Astrocyte (in vitro differentiated cells and primary cell): ENCODE measurements around the gene C1orf50. TPM values are rescaled to one million over a fixed set of nuclear protein-coding genes. Genes with fewer than 3 reads are reported as not detected.
"Not testable (repeated sequence)": the region's sequence is repeated elsewhere in the genome, so short reads cannot be mapped to it uniquely, and the experiment has no call there.

Experiments used
- DNase-seq: peaks from one replicate; pipeline ENCODE4 v3.0.0-alpha.2; 2010; ENCODE audit warnings: low read depth
- FAIRE-seq: peaks from 2 replicates; lab custom pipeline; 2011; peaks lifted over from hg19 to GRCh38; lab: Jason Lieb, UNC
- H2AFZ ChIP-seq: 2 replicates; pipeline ENCODE4 v1.6.0; 2012; ENCODE audit warnings: low read depth, low read length, inconsistent platforms
- H3K27ac ChIP-seq: 2 replicates; pipeline ENCODE4 v1.5.1; 2011; ENCODE audit warnings: low read depth, low read length, inconsistent platforms
- H3K27me3 ChIP-seq: 2 replicates; pipeline ENCODE4 v1.6.0; 2011; ENCODE audit warnings: low read length, inconsistent platforms; ENCODE audit not compliant: insufficient read depth
- H3K36me3 ChIP-seq: 2 replicates; pipeline ENCODE4 v1.5.1; 2011; ENCODE audit warnings: low read length, inconsistent platforms; ENCODE audit not compliant: insufficient read depth
- H3K4me1 ChIP-seq: 2 replicates; pipeline ENCODE4 v1.5.1; 2011; ENCODE audit warnings: low read length, inconsistent platforms; ENCODE audit not compliant: insufficient read depth
- H3K4me2 ChIP-seq: 2 replicates; pipeline ENCODE4 v1.6.0; 2012; ENCODE audit warnings: low read length, inconsistent platforms
- H3K4me3 ChIP-seq: 2 replicates; pipeline ENCODE4 v1.5.1; 2011; ENCODE audit warnings: low read depth, mild to moderate bottlenecking, low read length, inconsistent platforms; ENCODE audit not compliant: insufficient read depth
- H3K79me2 ChIP-seq: 2 replicates; pipeline ENCODE4 v1.6.0; 2012; ENCODE audit warnings: mild to moderate bottlenecking, low read length, inconsistent platforms; ENCODE audit not compliant: insufficient read depth
- H3K9ac ChIP-seq: 2 replicates; pipeline ENCODE4 v1.6.0; 2012; ENCODE audit warnings: mild to moderate bottlenecking, low read length, inconsistent platforms
- H3K9me3 ChIP-seq: 2 replicates; pipeline ENCODE4 v1.5.1; 2012; ENCODE audit warnings: low read depth, mild to moderate bottlenecking, low read length, inconsistent platforms; ENCODE audit not compliant: insufficient read depth
- H4K20me1 ChIP-seq: 2 replicates; pipeline ENCODE4 v1.6.0; 2012; ENCODE audit warnings: low read length, inconsistent platforms; ENCODE audit not compliant: insufficient read depth
- H3K27ac Mint-ChIP-seq: one replicate; pipeline ENCODE4 v1.8.0; 2021; ENCODE audit warnings: mild to moderate bottlenecking, mixed read lengths; ENCODE audit not compliant: unreplicated experiment
- H3K27me3 Mint-ChIP-seq: one replicate; pipeline ENCODE4 v1.8.0; 2021; ENCODE audit warnings: low read depth, mixed read lengths; ENCODE audit not compliant: unreplicated experiment
- H3K36me3 Mint-ChIP-seq: one replicate; pipeline ENCODE4 v1.8.0; 2021; ENCODE audit warnings: low read depth, mixed read lengths; ENCODE audit not compliant: unreplicated experiment
- H3K4me1 Mint-ChIP-seq: one replicate; pipeline ENCODE4 v1.8.0; 2021; ENCODE audit warnings: low read depth, mixed read lengths; ENCODE audit not compliant: unreplicated experiment
- H3K4me3 Mint-ChIP-seq: one replicate; pipeline ENCODE4 v1.8.0; 2021; ENCODE audit warnings: mild to moderate bottlenecking, moderate library complexity, mixed read lengths; ENCODE audit not compliant: unreplicated experiment
- H3K9me3 Mint-ChIP-seq: one replicate; pipeline ENCODE4 v1.8.0; 2021; ENCODE audit warnings: mild to moderate bottlenecking, mixed read lengths; ENCODE audit not compliant: unreplicated experiment
- EZH2 ChIP-seq: IDR thresholded peaks from 2 replicates; pipeline ENCODE4 v1.6.1; 2012; ENCODE audit warnings: mild to moderate bottlenecking, low read length, inconsistent platforms; ENCODE audit not compliant: insufficient read depth
- total RNA-seq: library from RNA; stranded (reverse); gene quantifications from 2 replicates; pipeline ENCODE4 v1.2.1, GENCODE V29; 2021
- TF ChIP-seq, protein P1 (sequence below): IDR thresholded peaks from 2 replicates; pipeline ENCODE4 v1.5.1; 2011; ENCODE audit warnings: low read depth, mild to moderate bottlenecking, inconsistent platforms, low read length, moderate library complexity; ENCODE audit not compliant: insufficient read depth

Gene C1orf50
- total RNA-seq, 1 donor from 2014 or later = 9.5 TPM

DNA sequence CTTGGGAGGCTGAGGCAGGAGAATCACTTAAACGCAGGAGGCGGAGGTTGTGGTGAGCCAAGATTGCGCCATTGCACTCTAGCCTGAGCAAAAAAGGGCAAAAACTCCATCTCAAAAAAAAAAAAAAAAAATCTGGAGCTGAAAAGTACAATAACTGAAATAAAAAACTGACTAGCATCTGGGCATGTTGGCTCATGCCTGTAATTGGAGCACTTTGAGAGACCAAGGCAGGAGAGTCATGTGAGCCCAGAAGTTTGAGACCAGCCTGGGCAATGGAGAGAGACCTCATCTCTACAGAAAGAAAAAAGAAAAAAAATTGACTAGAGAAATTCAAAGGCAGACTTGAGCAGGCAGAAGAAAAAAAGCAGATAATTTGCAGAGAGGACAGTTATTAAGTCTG lies 45.1 kb upstream of the C1orf50 start:
- H3K27ac ChIP-seq = no peak overlapping the region
- H3K79me2 ChIP-seq = no peaks in the 10 kb centered on the region
- no peak for TF ChIP-seq EZH2
- TF ChIP-seq, protein P1, sequence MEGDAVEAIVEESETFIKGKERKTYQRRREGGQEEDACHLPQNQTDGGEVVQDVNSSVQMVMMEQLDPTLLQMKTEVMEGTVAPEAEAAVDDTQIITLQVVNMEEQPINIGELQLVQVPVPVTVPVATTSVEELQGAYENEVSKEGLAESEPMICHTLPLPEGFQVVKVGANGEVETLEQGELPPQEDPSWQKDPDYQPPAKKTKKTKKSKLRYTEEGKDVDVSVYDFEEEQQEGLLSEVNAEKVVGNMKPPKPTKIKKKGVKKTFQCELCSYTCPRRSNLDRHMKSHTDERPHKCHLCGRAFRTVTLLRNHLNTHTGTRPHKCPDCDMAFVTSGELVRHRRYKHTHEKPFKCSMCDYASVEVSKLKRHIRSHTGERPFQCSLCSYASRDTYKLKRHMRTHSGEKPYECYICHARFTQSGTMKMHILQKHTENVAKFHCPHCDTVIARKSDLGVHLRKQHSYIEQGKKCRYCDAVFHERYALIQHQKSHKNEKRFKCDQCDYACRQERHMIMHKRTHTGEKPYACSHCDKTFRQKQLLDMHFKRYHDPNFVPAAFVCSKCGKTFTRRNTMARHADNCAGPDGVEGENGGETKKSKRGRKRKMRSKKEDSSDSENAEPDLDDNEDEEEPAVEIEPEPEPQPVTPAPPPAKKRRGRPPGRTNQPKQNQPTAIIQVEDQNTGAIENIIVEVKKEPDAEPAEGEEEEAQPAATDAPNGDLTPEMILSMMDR = no peak
- no peaks in the 10 kb centered on the region for H4K20me1 ChIP-seq
- Mint-ChIP-seq H3K4me3 (no peak overlapping the region), H3K4me1 (peaks cover 7% of the 10 kb centered on the region), H3K9me3 (no peaks in the 10 kb centered on the region), H3K27me3 (no peaks in the 10 kb centered on the region), H3K36me3 (peaks cover 11% of the 10 kb centered on the region), H3K27ac (peak overlapping the region; percentile 53)
- no peak overlapping the region for H3K4me3 ChIP-seq
- H3K27me3 ChIP-seq = no peaks in the 10 kb centered on the region
- H3K4me2 ChIP-seq = no peak overlapping the region
- no peaks in the 10 kb centered on the region for H3K9me3 ChIP-seq
- DNase-seq (no peak), FAIRE-seq (no peak)
- H3K36me3 ChIP-seq = no peaks in the 10 kb centered on the region
- no peaks in the 10 kb centered on the region for H3K4me1 ChIP-seq
- H2AFZ ChIP-seq = no peak overlapping the region
- no peak overlapping the region for H3K9ac ChIP-seq

DNA sequence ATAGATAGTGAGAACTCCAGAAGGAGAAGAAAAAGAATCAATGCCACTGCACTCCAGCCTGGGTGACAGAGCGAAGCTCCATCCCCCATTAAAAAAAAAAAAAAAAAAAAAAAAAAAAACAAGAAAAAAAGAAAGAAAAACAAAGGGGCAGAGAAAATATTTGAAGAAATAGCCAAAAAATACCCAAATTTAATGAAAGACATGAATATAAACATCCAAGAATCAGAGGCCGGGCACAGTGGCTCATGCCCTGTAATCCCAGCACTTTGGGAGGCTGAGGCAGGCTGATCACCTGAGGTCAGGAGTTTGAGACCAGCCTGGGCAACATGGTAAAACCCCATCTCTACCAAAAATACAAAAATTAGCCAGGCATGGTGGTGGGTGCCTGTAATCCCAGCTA lies 44.6 kb upstream of the C1orf50 start:
- H3K27ac Mint-ChIP-seq = peak overlapping the region; percentile 53
- H3K4me2 ChIP-seq, H3K27me3 Mint-ChIP-seq, H3K36me3 ChIP-seq, H3K27me3 ChIP-seq, H3K4me3 ChIP-seq, H3K79me2 ChIP-seq, H3K36me3 Mint-ChIP-seq, H3K27ac ChIP-seq, H3K9me3 ChIP-seq, H3K9ac ChIP-seq, H2AFZ ChIP-seq, H4K20me1 ChIP-seq, H3K4me1 Mint-ChIP-seq, FAIRE-seq, H3K4me1 ChIP-seq, DNase-seq, H3K4me3 Mint-ChIP-seq, H3K9me3 Mint-ChIP-seq: not testable (repeated sequence)

DNA sequence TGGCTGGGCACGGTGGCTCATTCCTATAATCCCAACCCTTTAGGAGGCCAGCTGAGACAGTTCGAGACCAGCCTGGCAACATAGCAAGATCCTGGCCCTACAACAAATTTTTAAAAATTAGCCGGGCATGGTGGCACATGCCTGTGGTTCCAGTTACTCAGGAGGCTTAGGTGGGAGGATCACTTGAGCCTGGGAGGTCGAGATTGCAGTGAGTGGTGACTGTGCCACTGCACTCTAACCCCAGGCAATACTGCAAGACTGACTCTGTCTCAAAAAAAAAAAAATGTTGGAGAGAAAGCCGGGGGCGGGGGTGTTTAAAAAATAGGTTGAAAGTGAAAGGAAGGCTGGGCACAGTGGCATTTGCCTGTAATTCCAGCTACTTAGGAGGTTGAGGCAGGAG lies 43.5 kb upstream of the C1orf50 start:
- no peaks in the 10 kb centered on the region for H3K4me1 ChIP-seq
- Mint-ChIP-seq H3K36me3 (peaks cover 5% of the 10 kb centered on the region), H3K9me3 (no peaks in the 10 kb centered on the region), H3K4me3 (no peak overlapping the region), H3K27me3 (no peaks in the 10 kb centered on the region), H3K27ac (peak overlapping the region; percentile 34), H3K4me1 (peaks cover 7% of the 10 kb centered on the region)
- H3K9ac ChIP-seq = no peak overlapping the region
- no peak for FAIRE-seq
- H3K4me3 ChIP-seq = no peak overlapping the region
- no peak overlapping the region for H3K27ac ChIP-seq
- no peaks in the 10 kb centered on the region for H3K27me3 ChIP-seq
- DNase-seq = no peak
- no peak overlapping the region for H3K4me2 ChIP-seq
- no peaks in the 10 kb centered on the region for H3K79me2 ChIP-seq
- no peaks in the 10 kb centered on the region for H3K36me3 ChIP-seq
- no peak for TF ChIP-seq EZH2
- TF ChIP-seq, protein P1 = no peak
- no peaks in the 10 kb centered on the region for H4K20me1 ChIP-seq
- no peaks in the 10 kb centered on the region for H3K9me3 ChIP-seq
- no peak overlapping the region for H2AFZ ChIP-seq

DNA sequence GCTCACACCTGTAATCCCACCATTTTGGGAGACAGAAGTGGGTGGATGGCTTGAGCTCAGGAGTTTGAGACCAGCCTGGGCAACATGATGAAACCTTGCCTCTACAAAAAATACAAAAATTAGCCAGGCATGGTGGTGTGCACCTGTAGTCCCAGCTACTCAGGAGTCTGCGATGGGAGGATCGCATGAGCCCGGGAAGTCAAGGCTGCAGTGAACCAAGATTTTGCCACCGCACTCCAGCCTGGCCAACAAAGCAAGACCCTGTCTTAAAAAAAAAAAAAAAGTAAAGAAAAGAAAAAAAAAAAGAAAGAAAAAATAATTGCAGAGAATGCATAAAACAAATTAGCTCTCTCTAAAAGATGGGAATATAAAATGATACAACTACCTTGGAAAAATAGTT lies 41.2 kb upstream of the C1orf50 start:
- H3K4me1 Mint-ChIP-seq, H3K4me2 ChIP-seq, H3K27me3 ChIP-seq, H3K36me3 Mint-ChIP-seq, H3K27ac Mint-ChIP-seq, H3K9ac ChIP-seq, H3K4me3 ChIP-seq, H3K27ac ChIP-seq, H3K9me3 Mint-ChIP-seq, H3K27me3 Mint-ChIP-seq, H3K36me3 ChIP-seq, H2AFZ ChIP-seq, DNase-seq, H3K79me2 ChIP-seq, H3K4me3 Mint-ChIP-seq, H3K9me3 ChIP-seq, H4K20me1 ChIP-seq, H3K4me1 ChIP-seq, FAIRE-seq: not testable (repeated sequence)
